ENCODE results near the gene TENT5A. TPM values are rescaled to one million over a fixed set of nuclear protein-coding genes. Genes with fewer than 3 reads are reported as not detected.
"Not testable (repeated sequence)": the region's sequence is repeated elsewhere in the genome, so short reads cannot be mapped to it uniquely, and the experiment has no call there.

TENT5A gene
- polyA plus RNA-seq (ENCODE audit: insufficient read length in 4 of 4) = 1 to 10 TPM; 3.4 to 4.7 (median 4.5) TPM

- DNase-seq (ENCODE audit: low read depth in 4 of 4, low spot score in 2 of 4) = peak; percentile 65 to 73 (median 70)
Measured at GRCh38 chr6:81752084-81752920, at the start of gene TENT5A. TSS of gene TENT5A (minus strand) at chr6:81752681. CDS start at chr6:81752141, 540 bp downstream.

- no peak for DNase-seq (ENCODE audit: low read depth in 4 of 4, low spot score in 2 of 4)
Measured at GRCh38 chr6:81801489-81801888, 49.0 kb upstream of the TENT5A start.

- no peak for DNase-seq (ENCODE audit: low read depth in 4 of 4, low spot score in 2 of 4)
Measured at GRCh38 chr6:81800666-81801065, 48.2 kb upstream of the TENT5A start.

- no peak for DNase-seq (ENCODE audit: low read depth in 4 of 4, low spot score in 2 of 4)
Measured at GRCh38 chr6:81799323-81799722, 46.8 kb upstream of the TENT5A start.

GRCh38 chr6:81797591-81797990, 45.1 kb upstream of the TENT5A start:
- DNase-seq (ENCODE audit: low read depth in 4 of 4, low spot score in 2 of 4) = no peak

- no peak for DNase-seq (ENCODE audit: low read depth in 4 of 4, low spot score in 2 of 4)
Measured at GRCh38 chr6:81795890-81796289, 43.4 kb upstream of the TENT5A start.

GRCh38 chr6:81793821-81794475, 41.5 kb upstream of the TENT5A start:
- DNase-seq (ENCODE audit: low read depth in 4 of 4, low spot score in 2 of 4) = no peak

- DNase-seq (ENCODE audit: low read depth in 4 of 4, low spot score in 2 of 4) = no peak
Measured at GRCh38 chr6:81792826-81793225, 40.3 kb upstream of the TENT5A start.

- DNase-seq (ENCODE audit: low read depth in 4 of 4, low spot score in 2 of 4) = no peak
Measured at GRCh38 chr6:81791756-81792155, 39.3 kb upstream of the TENT5A start.

GRCh38 chr6:81790034-81790433, 37.6 kb upstream of the TENT5A start:
- no peak for DNase-seq (ENCODE audit: low read depth in 4 of 4, low spot score in 2 of 4)

- DNase-seq (ENCODE audit: low read depth in 4 of 4, low spot score in 2 of 4) = no peak
Measured at GRCh38 chr6:81789291-81789690, 36.8 kb upstream of the TENT5A start.

- no peak for DNase-seq (ENCODE audit: low read depth in 4 of 4, low spot score in 2 of 4)
Measured at GRCh38 chr6:81788748-81789147, 36.3 kb upstream of the TENT5A start.

GRCh38 chr6:81787313-81788068, 35.0 kb upstream of the TENT5A start:
- no peak for DNase-seq (ENCODE audit: low read depth in 4 of 4, low spot score in 2 of 4)

- no peak for DNase-seq (ENCODE audit: low read depth in 4 of 4, low spot score in 2 of 4)
Measured at GRCh38 chr6:81786150-81786549, 33.7 kb upstream of the TENT5A start.

GRCh38 chr6:81785377-81785776, 32.9 kb upstream of the TENT5A start:
- DNase-seq (ENCODE audit: low read depth in 4 of 4, low spot score in 2 of 4) = no peak

- DNase-seq (ENCODE audit: low read depth in 4 of 4, low spot score in 2 of 4) = no peak
Measured at GRCh38 chr6:81783893-81784292, 31.4 kb upstream of the TENT5A start.

GRCh38 chr6:81781624-81782023, 29.1 kb upstream of the TENT5A start:
- no peak for DNase-seq (ENCODE audit: low read depth in 4 of 4, low spot score in 2 of 4)

- DNase-seq (ENCODE audit: low read depth in 4 of 4, low spot score in 2 of 4) = no peak
Measured at GRCh38 chr6:81777586-81778268, 25.2 kb upstream of the TENT5A start.

- DNase-seq (ENCODE audit: low read depth in 4 of 4, low spot score in 2 of 4) = not testable (repeated sequence)
Measured at GRCh38 chr6:81776219-81776618, 23.7 kb upstream of the TENT5A start.

- no peak for DNase-seq (ENCODE audit: low read depth in 4 of 4, low spot score in 2 of 4)
Measured at GRCh38 chr6:81774542-81774941, 22.1 kb upstream of the TENT5A start.

GRCh38 chr6:81773887-81774286, 21.4 kb upstream of the TENT5A start:
- no peak for DNase-seq (ENCODE audit: low read depth in 4 of 4, low spot score in 2 of 4)
